LNCaP clone FGC (cell line): ENCODE results near the gene CENATAC.
"Not testable (repeated sequence)": the region's sequence is repeated elsewhere in the genome, so short reads cannot be mapped to it uniquely, and the experiment has no call there.

ENCODE experiments used
- DNase-seq: peaks from one replicate; pipeline ENCODE4 v3.0.0-alpha.2; 2011; ENCODE audit warnings: low read depth
- H3K4me3 ChIP-seq: 2 replicates; pipeline ENCODE4 v1.5.1; 2011; ENCODE audit warnings: mild to moderate bottlenecking, low read depth, low read length, control low read depth
- CTCF ChIP-seq: IDR thresholded peaks from 2 replicates; pipeline ENCODE4 v1.5.1; 2012; ENCODE audit warnings: mild to moderate bottlenecking; ENCODE audit not compliant: control insufficient read depth, insufficient read depth; ENCODE audit errors: extremely low read depth

The CENATAC gene

GRCh38 chr11:118979434-118979833, 18.5 kb upstream of the CENATAC start:
- no peak for DNase-seq
- no peak for TF ChIP-seq CTCF
- H3K4me3 ChIP-seq = no peak overlapping the region

- TF ChIP-seq CTCF = no peak
- no peak overlapping the region for H3K4me3 ChIP-seq
- DNase-seq = no peak
These were observed 17.6 kb upstream of the CENATAC start for GRCh38 chr11:118980191-118980881.

- DNase-seq, H3K4me3 ChIP-seq: not testable (repeated sequence)
These were observed 13.6 kb upstream of the CENATAC start for GRCh38 chr11:118984337-118984736.

GRCh38 chr11:118984825-118985224, 13.1 kb upstream of the CENATAC start:
- no peak for TF ChIP-seq CTCF
- no peak for DNase-seq
- no peak overlapping the region for H3K4me3 ChIP-seq

- no peak for TF ChIP-seq CTCF
- DNase-seq = no peak
- no peak overlapping the region for H3K4me3 ChIP-seq
These were observed 9.7 kb upstream of the CENATAC start for GRCh38 chr11:118988280-118988679.

- DNase-seq, H3K4me3 ChIP-seq: not testable (repeated sequence)
These were observed 6.4 kb upstream of the CENATAC start for GRCh38 chr11:118991486-118992038.

GRCh38 chr11:118996926-118997626, 862 bp upstream of the CENATAC start:
- no peak for DNase-seq
- peak overlapping the region; percentile 80 for H3K4me3 ChIP-seq
- no peak for TF ChIP-seq CTCF

GRCh38 chr11:118998388-118998717, 415 bp downstream of the CENATAC start:
- DNase-seq = no peak
- H3K4me3 ChIP-seq = peak overlapping the region; percentile 80
- no peak for TF ChIP-seq CTCF
